Erythroblast (primary cell): ENCODE results near the gene TMEM229B.

Experiments used
- GATA1 ChIP-seq: IDR thresholded peaks from 2 replicates; pipeline ENCODE4 v1.6.1; 2011; ENCODE audit warnings: low read depth, mild to moderate bottlenecking, control low read depth, low read length, moderate library complexity
- POLR2A ChIP-seq: IDR thresholded peaks from 2 replicates; pipeline ENCODE4 v1.6.1; 2011; ENCODE audit warnings: mild to moderate bottlenecking, low read length

- TF ChIP-seq POLR2A (no peak), GATA1 (no peak)
Measured at GRCh38 chr14:67467134-67467533, 21.4 kb downstream of the TMEM229B start.
